ENCODE data around the gene ITGB1BP2.
"Not testable (repeated sequence)": the region's sequence is repeated elsewhere in the genome, so short reads cannot be mapped to it uniquely, and the experiment has no call there.

The ITGB1BP2 gene

GRCh38 chrX:71301195-71301924, at the start of gene ITGB1BP2:
Gene ITGB1BP2 (plus strand): TSS chrX:71301750. CDS start chrX:71301807, 57 bp downstream.
- no peak for DNase-seq (ENCODE audit: low spot score)
- TF ChIP-seq, protein P1, sequence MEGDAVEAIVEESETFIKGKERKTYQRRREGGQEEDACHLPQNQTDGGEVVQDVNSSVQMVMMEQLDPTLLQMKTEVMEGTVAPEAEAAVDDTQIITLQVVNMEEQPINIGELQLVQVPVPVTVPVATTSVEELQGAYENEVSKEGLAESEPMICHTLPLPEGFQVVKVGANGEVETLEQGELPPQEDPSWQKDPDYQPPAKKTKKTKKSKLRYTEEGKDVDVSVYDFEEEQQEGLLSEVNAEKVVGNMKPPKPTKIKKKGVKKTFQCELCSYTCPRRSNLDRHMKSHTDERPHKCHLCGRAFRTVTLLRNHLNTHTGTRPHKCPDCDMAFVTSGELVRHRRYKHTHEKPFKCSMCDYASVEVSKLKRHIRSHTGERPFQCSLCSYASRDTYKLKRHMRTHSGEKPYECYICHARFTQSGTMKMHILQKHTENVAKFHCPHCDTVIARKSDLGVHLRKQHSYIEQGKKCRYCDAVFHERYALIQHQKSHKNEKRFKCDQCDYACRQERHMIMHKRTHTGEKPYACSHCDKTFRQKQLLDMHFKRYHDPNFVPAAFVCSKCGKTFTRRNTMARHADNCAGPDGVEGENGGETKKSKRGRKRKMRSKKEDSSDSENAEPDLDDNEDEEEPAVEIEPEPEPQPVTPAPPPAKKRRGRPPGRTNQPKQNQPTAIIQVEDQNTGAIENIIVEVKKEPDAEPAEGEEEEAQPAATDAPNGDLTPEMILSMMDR (IDR thresholded peaks at IDR 0.05; ENCODE audit: extremely low read depth, missing control alignments): no peak

GRCh38 chrX:71252221-71252620, 49.3 kb upstream of the ITGB1BP2 start:
- TF ChIP-seq, protein P1 (IDR thresholded peaks at IDR 0.05; ENCODE audit: extremely low read depth, missing control alignments): no peak
- DNase-seq (ENCODE audit: low spot score): no peak

DNA sequence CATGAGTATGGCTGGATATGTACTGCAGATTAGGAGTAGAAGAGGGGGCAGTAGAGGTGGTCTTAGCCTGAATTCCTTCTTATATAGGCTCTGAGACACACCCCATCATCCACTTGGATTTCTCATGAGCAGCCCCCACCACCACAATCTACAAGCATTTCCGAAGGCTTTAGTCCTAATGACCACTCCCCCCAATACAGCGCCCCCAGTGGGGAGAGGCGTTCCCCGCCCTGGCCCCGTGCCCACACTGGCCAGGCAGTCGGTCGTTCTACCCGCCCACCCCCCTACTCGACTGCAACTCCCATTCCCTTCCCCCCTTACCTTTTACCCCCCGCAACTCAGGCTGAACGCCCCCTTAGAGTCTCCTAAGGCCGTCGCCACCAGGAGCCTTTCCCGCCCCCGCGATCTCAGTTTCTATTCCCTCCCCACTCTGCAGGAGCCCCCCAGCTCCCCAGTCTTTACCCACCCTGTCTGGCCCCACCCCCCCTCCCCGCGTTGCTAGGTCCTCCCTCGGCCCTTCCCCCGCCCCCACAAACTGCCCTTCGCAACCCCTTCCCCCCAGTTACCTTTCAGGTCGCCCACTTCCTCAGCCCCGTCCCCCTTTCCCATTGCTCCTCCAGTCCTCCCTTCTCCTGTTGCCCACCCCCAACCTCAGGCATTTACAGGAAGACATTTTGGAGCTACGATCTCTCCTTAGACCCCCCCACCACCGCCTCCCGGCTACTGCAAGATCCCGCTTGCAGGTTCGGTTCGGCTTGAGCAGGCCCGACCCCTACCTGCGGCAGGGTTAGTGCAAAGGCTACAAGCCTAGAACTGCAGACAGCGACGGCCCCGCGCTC, 48.1 kb upstream of the ITGB1BP2 start:
- TF ChIP-seq, protein P1 (IDR thresholded peaks at IDR 0.05; ENCODE audit: extremely low read depth, missing control alignments): peak; percentile 22
- DNase-seq (ENCODE audit: low spot score): peak; percentile 46

GRCh38 chrX:71254092-71254963, 47.2 kb upstream of the ITGB1BP2 start, which contains the start of gene ZMYM3:
Gene ZMYM3 (minus strand): TSS chrX:71254140. CDS start chrX:71253255, 885 bp downstream.
- TF ChIP-seq, protein P1 (IDR thresholded peaks at IDR 0.05; ENCODE audit: extremely low read depth, missing control alignments): no peak
- peak; percentile 85 for DNase-seq (ENCODE audit: low spot score)

DNA sequence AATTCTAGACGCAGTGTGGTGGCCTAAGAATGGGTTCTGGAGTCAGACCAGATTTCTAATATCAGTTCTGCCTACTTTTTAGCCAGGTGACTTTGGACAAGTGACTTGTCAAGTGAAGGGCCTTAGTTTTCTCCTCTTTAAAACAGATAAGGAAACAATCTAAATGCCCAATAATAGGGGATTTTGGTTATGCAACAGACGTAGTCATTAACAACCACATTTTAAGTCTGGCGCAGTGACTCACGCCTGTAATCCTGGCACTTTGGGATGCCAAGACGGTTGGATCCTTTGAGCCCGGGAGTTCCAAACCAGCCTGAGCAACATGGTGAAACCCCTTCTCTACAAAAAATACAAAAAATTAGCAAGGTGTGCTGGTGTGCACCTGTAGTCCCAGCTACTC, 45.5 kb upstream of the ITGB1BP2 start:
- TF ChIP-seq, protein P1 (IDR thresholded peaks at IDR 0.05; ENCODE audit: extremely low read depth, missing control alignments): no peak
- DNase-seq (ENCODE audit: low spot score): no peak

DNA sequence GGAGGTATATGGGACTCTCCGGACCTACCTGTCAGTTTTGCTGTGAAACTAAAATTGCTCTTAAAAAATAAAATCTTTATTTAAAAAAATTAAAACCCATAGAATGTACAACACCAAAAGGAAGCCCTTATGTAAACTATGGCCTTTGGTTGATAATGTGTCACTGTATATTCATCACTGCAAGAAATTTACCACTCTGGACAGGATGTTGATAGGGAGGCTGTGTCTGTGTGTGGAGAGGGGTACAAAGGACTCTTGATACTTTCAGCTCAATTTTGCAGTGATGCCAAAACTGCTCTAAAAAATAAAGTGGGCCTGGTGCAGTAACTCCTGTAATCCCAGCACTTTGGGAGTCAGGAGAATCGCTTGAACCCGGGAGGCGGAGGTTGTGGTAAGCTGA, 44.7 kb upstream of the ITGB1BP2 start:
- DNase-seq (ENCODE audit: low spot score): no peak
- TF ChIP-seq, protein P1 (IDR thresholded peaks at IDR 0.05; ENCODE audit: extremely low read depth, missing control alignments): no peak

DNA sequence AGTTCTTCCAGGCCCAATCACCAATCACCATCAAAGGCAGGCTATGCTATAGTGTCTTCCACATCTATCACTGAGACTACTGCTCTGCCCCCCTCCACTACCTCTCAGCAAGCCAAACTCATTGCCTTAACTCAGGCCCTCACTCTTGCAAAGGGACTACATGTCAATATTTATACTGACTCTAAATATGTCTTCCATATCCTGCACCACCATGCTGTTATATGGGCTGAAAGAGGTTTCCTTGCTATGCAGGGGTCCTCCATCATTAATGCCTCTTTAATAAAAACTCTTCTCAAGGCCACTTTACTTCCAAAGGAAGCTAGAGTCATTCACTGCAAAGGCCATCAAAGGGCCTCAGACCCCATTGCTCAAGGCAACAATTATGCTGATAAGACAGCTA, 32.9 kb upstream of the ITGB1BP2 start:
- not testable (repeated sequence) for DNase-seq (ENCODE audit: low spot score)

All from GM20000 (cell line).